DOHH2 (cell line): Measurements from ENCODE around the gene HABP2.

Experiments
- H3F3A ChIP-seq: fragments of 200-600 bp; sonication (generic), shearing (Covaris generic); 2 replicates; pipeline ENCODE4 v1.6.0; 2016; ENCODE audit warnings: antibody characterized with exemption, mild to moderate bottlenecking; ENCODE audit not compliant: control insufficient read depth, insufficient read depth
- H3K27ac ChIP-seq: fragments of 200-600 bp; sonication (generic); 2 replicates; pipeline ENCODE4 v1.5.1; 2014; ENCODE audit warnings: low read depth, mild to moderate bottlenecking, low read length, moderate library complexity
- H3K27me3 ChIP-seq: fragments of 200-600 bp; sonication (generic); 2 replicates; pipeline ENCODE4 v1.6.1; 2014; ENCODE audit warnings: mild to moderate bottlenecking, low read length, mixed read lengths; ENCODE audit not compliant: control insufficient read depth
- H3K36me3 ChIP-seq: fragments of 200-600 bp; sonication (generic); 2 replicates; pipeline ENCODE4 v1.6.1; 2014; ENCODE audit warnings: mild to moderate bottlenecking, low read length, moderate library complexity, mixed read lengths; ENCODE audit not compliant: control insufficient read depth
- H3K4me1 ChIP-seq: fragments of 200-600 bp; sonication (generic); 2 replicates; pipeline ENCODE4 v1.6.1; 2014; ENCODE audit warnings: mild to moderate bottlenecking, low read length, mixed read lengths; ENCODE audit not compliant: control insufficient read depth
- H3K4me2 ChIP-seq: fragments of 200-600 bp; sonication (generic); 2 replicates; pipeline ENCODE4 v1.6.0; 2014; ENCODE audit warnings: mild to moderate bottlenecking, low read length, moderate library complexity
- H3K4me3 ChIP-seq: fragments of 200-600 bp; sonication (generic); 2 replicates; pipeline ENCODE4 v1.5.1; 2014; ENCODE audit warnings: mild to moderate bottlenecking, low read length, mixed read lengths
- H3K79me2 ChIP-seq: fragments of 200-600 bp; sonication (generic); 2 replicates; pipeline ENCODE4 v1.6.1; 2014; ENCODE audit warnings: mild to moderate bottlenecking, low read length, mixed read lengths; ENCODE audit not compliant: control insufficient read depth
- H3K9me2 ChIP-seq: fragments of 200-600 bp; sonication (generic); replicated peaks from 2 replicates; pipeline ENCODE4 v1.6.1; 2014; ENCODE audit warnings: mild to moderate bottlenecking, low read length, mixed read lengths; ENCODE audit not compliant: control insufficient read depth
- H3K9me3 ChIP-seq: fragments of 200-600 bp; sonication (generic); 2 replicates; pipeline ENCODE4 v1.6.1; 2014; ENCODE audit warnings: antibody characterized with exemption, low read length, mixed read lengths; ENCODE audit not compliant: control insufficient read depth, insufficient read depth
- H4K20me1 ChIP-seq: fragments of 200-600 bp; sonication (generic); 2 replicates; pipeline ENCODE4 v1.6.0; 2014; ENCODE audit warnings: low read depth, mild to moderate bottlenecking, antibody characterized with exemption, low read length, moderate library complexity; ENCODE audit not compliant: control insufficient read depth, insufficient read depth
- CTCF ChIP-seq: fragments of 200-600 bp; sonication (generic); IDR thresholded peaks from one replicate; pipeline ENCODE4 v1.5.1; 2014; ENCODE audit warnings: antibody characterized with exemption, mild to moderate bottlenecking, low read depth, low read length; ENCODE audit not compliant: poor library complexity, severe bottlenecking
- EZH2phosphoT487 ChIP-seq: fragments of 200-600 bp; sonication (generic); IDR thresholded peaks from 2 replicates; pipeline ENCODE4 v1.6.1; 2017; ENCODE audit warnings: borderline replicate concordance, mild to moderate bottlenecking, antibody characterized with exemption, low read length, moderate library complexity, mixed read lengths

Gene HABP2

GRCh38 chr10:113516061-113516460 lies 36.8 kb upstream of the HABP2 start:
- no peaks in the 10 kb centered on the region for H3K27me3 ChIP-seq
- no peaks in the 10 kb centered on the region for H3K9me3 ChIP-seq
- H3K9me2 ChIP-seq: no peaks in the 10 kb centered on the region
- no peak for TF ChIP-seq CTCF
- TF ChIP-seq EZH2phosphoT487: no peak
- no peaks in the 10 kb centered on the region for H3F3A ChIP-seq
- H3K36me3 ChIP-seq: no peaks in the 10 kb centered on the region
- no peak overlapping the region for H3K4me2 ChIP-seq
- H3K27ac ChIP-seq: no peak overlapping the region
- no peaks in the 10 kb centered on the region for H3K79me2 ChIP-seq
- H3K4me3 ChIP-seq: no peak overlapping the region
- no peaks in the 10 kb centered on the region for H3K4me1 ChIP-seq
- no peaks in the 10 kb centered on the region for H4K20me1 ChIP-seq

GRCh38 chr10:113517165-113517900 lies 35.5 kb upstream of the HABP2 start:
- TF ChIP-seq EZH2phosphoT487 (no peak), CTCF (no peak)
- H3K9me2 ChIP-seq: no peaks in the 10 kb centered on the region
- H3K79me2 ChIP-seq: no peaks in the 10 kb centered on the region
- no peaks in the 10 kb centered on the region for H3K9me3 ChIP-seq
- H3K4me3 ChIP-seq: no peak overlapping the region
- no peaks in the 10 kb centered on the region for H4K20me1 ChIP-seq
- H3K27me3 ChIP-seq: no peaks in the 10 kb centered on the region
- no peaks in the 10 kb centered on the region for H3K4me1 ChIP-seq
- no peak overlapping the region for H3K27ac ChIP-seq
- H3F3A ChIP-seq: no peaks in the 10 kb centered on the region
- no peaks in the 10 kb centered on the region for H3K36me3 ChIP-seq
- H3K4me2 ChIP-seq: no peak overlapping the region

GRCh38 chr10:113517901-113518260 lies 35.0 kb upstream of the HABP2 start:
- H3K4me1 ChIP-seq: no peaks in the 10 kb centered on the region
- no peaks in the 10 kb centered on the region for H4K20me1 ChIP-seq
- no peak overlapping the region for H3K27ac ChIP-seq
- H3K9me2 ChIP-seq: no peaks in the 10 kb centered on the region
- TF ChIP-seq CTCF (no peak), EZH2phosphoT487 (no peak)
- H3K9me3 ChIP-seq: no peaks in the 10 kb centered on the region
- no peaks in the 10 kb centered on the region for H3F3A ChIP-seq
- no peaks in the 10 kb centered on the region for H3K36me3 ChIP-seq
- no peaks in the 10 kb centered on the region for H3K79me2 ChIP-seq
- no peaks in the 10 kb centered on the region for H3K27me3 ChIP-seq
- no peak overlapping the region for H3K4me3 ChIP-seq
- no peak overlapping the region for H3K4me2 ChIP-seq

GRCh38 chr10:113518415-113518814 lies 34.4 kb upstream of the HABP2 start:
- no peaks in the 10 kb centered on the region for H3K9me3 ChIP-seq

More at GRCh38 chr10:113518415-113518814, 34.4 kb upstream of the HABP2 start:
- no peak for TF ChIP-seq CTCF
- TF ChIP-seq EZH2phosphoT487: no peak
- H4K20me1 ChIP-seq: no peaks in the 10 kb centered on the region
- H3K4me1 ChIP-seq: no peaks in the 10 kb centered on the region
- no peaks in the 10 kb centered on the region for H3K36me3 ChIP-seq
- no peak overlapping the region for H3K4me2 ChIP-seq
- no peaks in the 10 kb centered on the region for H3F3A ChIP-seq
- no peaks in the 10 kb centered on the region for H3K27me3 ChIP-seq
- H3K79me2 ChIP-seq: no peaks in the 10 kb centered on the region
- H3K27ac ChIP-seq: no peak overlapping the region
- no peak overlapping the region for H3K4me3 ChIP-seq
- no peaks in the 10 kb centered on the region for H3K9me2 ChIP-seq
